Fibroblast of lung (primary cell): ENCODE results near the gene ATAD3B.

ENCODE experiments used
- EZH2 ChIP-seq: IDR thresholded peaks from 2 replicates; pipeline ENCODE4 v1.5.1; 2012; ENCODE audit warnings: low read length, control low read depth, mild to moderate bottlenecking; ENCODE audit errors: missing control alignments
- TF ChIP-seq, protein P1 (sequence below), 2 donors: IDR thresholded peaks in 1 of 2; conservative IDR thresholded peaks in 1 of 2; 1 replicate in 1 of 2; 2 replicates in 1 of 2; pipeline ENCODE4 v1.5.1; 2011 to 2012; ENCODE audit warnings: low read length in 2 of 2, control low read depth in 1 of 2, inconsistent platforms in 1 of 2, low read depth in 1 of 2, mild to moderate bottlenecking in 1 of 2

DNA sequence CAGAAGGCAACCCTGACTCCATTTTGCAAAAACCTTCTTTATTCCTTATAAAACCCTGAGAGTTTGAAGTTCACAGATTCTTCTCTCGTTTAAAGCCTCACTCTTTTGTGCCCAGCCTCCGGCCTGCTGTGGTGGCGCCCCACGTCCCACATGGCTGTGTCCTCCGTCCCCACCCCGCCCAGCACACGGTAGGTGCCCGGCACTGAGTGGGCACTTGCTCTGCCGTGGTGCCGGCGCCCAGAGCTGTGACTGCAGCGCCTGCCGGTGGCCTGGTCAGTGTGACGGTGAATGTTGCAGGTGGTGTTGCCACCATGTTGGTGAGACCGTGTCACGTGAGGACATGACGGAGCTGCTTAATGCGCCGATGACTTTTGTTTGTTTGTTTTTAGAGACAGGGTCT lies 49.8 kb downstream of the ATAD3B start:
- TF ChIP-seq, protein P1, sequence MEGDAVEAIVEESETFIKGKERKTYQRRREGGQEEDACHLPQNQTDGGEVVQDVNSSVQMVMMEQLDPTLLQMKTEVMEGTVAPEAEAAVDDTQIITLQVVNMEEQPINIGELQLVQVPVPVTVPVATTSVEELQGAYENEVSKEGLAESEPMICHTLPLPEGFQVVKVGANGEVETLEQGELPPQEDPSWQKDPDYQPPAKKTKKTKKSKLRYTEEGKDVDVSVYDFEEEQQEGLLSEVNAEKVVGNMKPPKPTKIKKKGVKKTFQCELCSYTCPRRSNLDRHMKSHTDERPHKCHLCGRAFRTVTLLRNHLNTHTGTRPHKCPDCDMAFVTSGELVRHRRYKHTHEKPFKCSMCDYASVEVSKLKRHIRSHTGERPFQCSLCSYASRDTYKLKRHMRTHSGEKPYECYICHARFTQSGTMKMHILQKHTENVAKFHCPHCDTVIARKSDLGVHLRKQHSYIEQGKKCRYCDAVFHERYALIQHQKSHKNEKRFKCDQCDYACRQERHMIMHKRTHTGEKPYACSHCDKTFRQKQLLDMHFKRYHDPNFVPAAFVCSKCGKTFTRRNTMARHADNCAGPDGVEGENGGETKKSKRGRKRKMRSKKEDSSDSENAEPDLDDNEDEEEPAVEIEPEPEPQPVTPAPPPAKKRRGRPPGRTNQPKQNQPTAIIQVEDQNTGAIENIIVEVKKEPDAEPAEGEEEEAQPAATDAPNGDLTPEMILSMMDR (conservative IDR thresholded peaks at IDR 0.05 in 1 of 2, IDR thresholded peaks at IDR 0.05 in 1 of 2; ENCODE audit: low read depth in 1 of 2, low read length in 2 of 2): no peak
- no peak for TF ChIP-seq EZH2
